Endothelial cell of umbilical vein (primary cell): ENCODE measurements around the gene MYPN. TPM values are rescaled to one million over a fixed set of nuclear protein-coding genes. Genes with fewer than 3 reads are reported as not detected.

Experiments
- BruUV-seq: library from RNA; stranded (reverse); fragments of 400-500 nt; replicated peaks from 2 replicates; lab custom pipeline; 2021; lab: Mats Ljungman, UMichigan
- CTCF ChIA-PET: fragments of 300-600, 350-600 bp; sonication (Branson Sonifier 250); formaldehyde crosslinking; loops from one replicate; lab custom pipeline; 2021; ENCODE audit warnings: antibody characterized with exemption, inconsistent platforms; lab: Charles Lee
- POLR2A ChIA-PET: fragments of 300-600, 350-600 bp; sonication (Branson Sonifier 250); formaldehyde crosslinking; loops from one replicate; lab custom pipeline; 2021; ENCODE audit warnings: antibody characterized with exemption, inconsistent platforms; lab: Charles Lee
- DNase-seq: peaks from one replicate; pipeline ENCODE4 v3.0.0-alpha.2; 2011; ENCODE audit warnings: low read depth, low spot score
- FAIRE-seq: peaks from 2 replicates; lab custom pipeline; 2011; peaks lifted over from hg19 to GRCh38; lab: Jason Lieb, UNC
- H2AFZ ChIP-seq: 2 replicates; pipeline ENCODE4 v1.6.0; 2012; ENCODE audit warnings: low read depth, low read length, control low read depth, inconsistent platforms
- H3K27ac ChIP-seq: 2 replicates; pipeline ENCODE4 v1.5.1; 2011; ENCODE audit warnings: low read depth, mild to moderate bottlenecking, control low read depth, low read length, moderate library complexity; ENCODE audit not compliant: insufficient read depth
- H3K27me3 ChIP-seq, 2 experiments: 2 replicates each; pipeline versions ENCODE4 v1.6.0 to v1.6.1; 2011; ENCODE audit warnings: low read length in 2 of 2, mixed read lengths in 1 of 2; ENCODE audit not compliant: control insufficient read depth in 2 of 2, insufficient read depth in 2 of 2
- H3K36me3 ChIP-seq, 2 experiments: 2 replicates in 1 of 2; 3 replicates in 1 of 2; pipeline ENCODE4 v1.5.1; 2011; ENCODE audit warnings: low read length in 2 of 2, mild to moderate bottlenecking in 1 of 2, moderate library complexity in 1 of 2; ENCODE audit not compliant: control insufficient read depth in 2 of 2, insufficient read depth in 2 of 2; ENCODE audit errors: extremely low read depth in 1 of 2
- H3K4me1 ChIP-seq: 3 replicates; pipeline ENCODE4 v1.5.1; 2011; ENCODE audit warnings: mild to moderate bottlenecking, low read length; ENCODE audit not compliant: control insufficient read depth, insufficient read depth; ENCODE audit errors: extremely low read depth
- H3K4me2 ChIP-seq: 2 replicates; pipeline ENCODE4 v1.6.1; 2011; ENCODE audit warnings: low read length, control low read depth, mixed read lengths; ENCODE audit not compliant: insufficient read depth
- H3K4me3 ChIP-seq, 3 experiments: fragments of 200-600 bp in 1 of 3; sonication (generic), shearing (Covaris generic) in 1 of 3; replicated peaks in 1 of 3; 2 replicates each; pipeline ENCODE4 v1.5.1; 2011 to 2016; ENCODE audit warnings: control low read depth in 3 of 3, low read length in 3 of 3, mild to moderate bottlenecking in 2 of 3, inconsistent platforms in 1 of 3, low read depth in 1 of 3, moderate library complexity in 1 of 3; ENCODE audit not compliant: insufficient read depth in 1 of 3
- H3K79me2 ChIP-seq: 2 replicates; pipeline ENCODE4 v1.6.0; 2012; ENCODE audit warnings: low read length, inconsistent platforms; ENCODE audit not compliant: control insufficient read depth, insufficient read depth
- H3K9ac ChIP-seq: replicated peaks from 2 replicates; pipeline ENCODE3; 2011; ENCODE audit warnings: low read length, control low read depth; ENCODE audit not compliant: insufficient read depth; ENCODE audit errors: extremely low read depth
- H3K9me1 ChIP-seq: replicated peaks from 3 replicates; pipeline ENCODE4 v1.6.0; 2011; ENCODE audit warnings: mild to moderate bottlenecking, low read length; ENCODE audit not compliant: control insufficient read depth, insufficient read depth; ENCODE audit errors: extremely low read depth
- H3K9me3 ChIP-seq: replicated peaks from 2 replicates; pipeline ENCODE4 v1.5.1; 2012; ENCODE audit warnings: low read length, inconsistent platforms; ENCODE audit not compliant: control insufficient read depth, insufficient read depth
- H4K20me1 ChIP-seq: replicated peaks from 2 replicates; pipeline ENCODE3; 2011; ENCODE audit warnings: mild to moderate bottlenecking, low read length; ENCODE audit not compliant: control insufficient read depth, insufficient read depth; ENCODE audit errors: extremely low read depth
- EZH2 ChIP-seq: IDR thresholded peaks from 2 replicates; pipeline ENCODE4 v1.6.1; 2012; ENCODE audit warnings: borderline replicate concordance, low read depth, mild to moderate bottlenecking, moderate library complexity, low read length, inconsistent platforms; ENCODE audit not compliant: severe bottlenecking
- FOS ChIP-seq: IDR thresholded peaks from 2 replicates; pipeline ENCODE4 v1.6.1; 2011; ENCODE audit warnings: mild to moderate bottlenecking, low read length, moderate library complexity, borderline replicate concordance; ENCODE audit not compliant: insufficient read depth
- GATA2 ChIP-seq: IDR thresholded peaks from 2 replicates; pipeline ENCODE4 v1.7.0; 2011; ENCODE audit warnings: low read depth, mild to moderate bottlenecking, moderate library complexity, mixed read lengths, low read length; ENCODE audit not compliant: insufficient read length, insufficient read depth
- JUN ChIP-seq: IDR thresholded peaks from 2 replicates; pipeline ENCODE4 v1.6.1; 2011; ENCODE audit warnings: borderline replicate concordance, low read depth; ENCODE audit not compliant: insufficient read length, insufficient read depth
- MYC ChIP-seq: IDR thresholded peaks from one replicate; pipeline ENCODE4 v1.6.1; 2011; ENCODE audit warnings: mild to moderate bottlenecking, low read depth, low read length
- POLR2A ChIP-seq: IDR thresholded peaks from 2 replicates; pipeline ENCODE4 v1.6.1; 2012; ENCODE audit warnings: low read depth, mild to moderate bottlenecking, control low read depth, low read length
- POLR2AphosphoS5 ChIP-seq: IDR thresholded peaks from 2 replicates; pipeline ENCODE4 v1.6.1; 2012; ENCODE audit warnings: low read depth, mild to moderate bottlenecking, control low read depth, low read length, moderate library complexity; ENCODE audit not compliant: insufficient read depth
- dilution Hi-C: fragments of 300-500 bp; cut with MboI; formaldehyde crosslinking; loops from one replicate; pipeline ENCODE4 v1.15.0; 2019; ENCODE audit warnings: low sequenced_read_pairs; ENCODE audit not compliant: extremely low pct_ligation_motif_present
- intact Hi-C: fragments of 100-400 bp; cut with micrococcal nuclease; formaldehyde crosslinking; loops from one replicate; pipeline ENCODE4 v1.10.0; 2022
- polyA plus RNA-seq, 4 experiments: library from polyadenylated mRNA; depleted of rRNA in 3 of 4; stranded (reverse) in 3 of 4; unstranded in 1 of 4; fragments of >200 nt; gene quantifications; 2 replicates each; pipeline versions ENCODE4 v1.2.1 to v1.2.3, GENCODE V29; 2011 to 2012; ENCODE audit warnings: missing spikeins in 1 of 4
- total RNA-seq: library from RNA; stranded (reverse); gene quantifications from 2 replicates; pipeline ENCODE4 v1.2.3, GENCODE V29; 2021
- TF ChIP-seq, protein P1 (sequence below), 2 donors: IDR thresholded peaks; 1 replicate in 1 of 2; 2 replicates in 1 of 2; pipeline ENCODE4 v1.5.1; 2011; ENCODE audit warnings: low read length in 2 of 2, mild to moderate bottlenecking in 2 of 2, moderate library complexity in 2 of 2, control low read depth in 1 of 2, inconsistent platforms in 1 of 2, low read depth in 1 of 2; ENCODE audit not compliant: insufficient read depth in 1 of 2; ENCODE audit errors: extremely low read depth in 1 of 2
- TF ChIP-seq, protein P2 (sequence below): IDR thresholded peaks from 2 replicates; pipeline ENCODE4 v1.6.1; 2011; ENCODE audit not compliant: insufficient read depth, insufficient read length

The MYPN gene
- total and polyA plus RNA-seq, 2 donors (not counting 3 experiments of a cell fraction or from before 2014, with no cell fraction given), result 0.01 TPM; not detected in 1

DNA sequence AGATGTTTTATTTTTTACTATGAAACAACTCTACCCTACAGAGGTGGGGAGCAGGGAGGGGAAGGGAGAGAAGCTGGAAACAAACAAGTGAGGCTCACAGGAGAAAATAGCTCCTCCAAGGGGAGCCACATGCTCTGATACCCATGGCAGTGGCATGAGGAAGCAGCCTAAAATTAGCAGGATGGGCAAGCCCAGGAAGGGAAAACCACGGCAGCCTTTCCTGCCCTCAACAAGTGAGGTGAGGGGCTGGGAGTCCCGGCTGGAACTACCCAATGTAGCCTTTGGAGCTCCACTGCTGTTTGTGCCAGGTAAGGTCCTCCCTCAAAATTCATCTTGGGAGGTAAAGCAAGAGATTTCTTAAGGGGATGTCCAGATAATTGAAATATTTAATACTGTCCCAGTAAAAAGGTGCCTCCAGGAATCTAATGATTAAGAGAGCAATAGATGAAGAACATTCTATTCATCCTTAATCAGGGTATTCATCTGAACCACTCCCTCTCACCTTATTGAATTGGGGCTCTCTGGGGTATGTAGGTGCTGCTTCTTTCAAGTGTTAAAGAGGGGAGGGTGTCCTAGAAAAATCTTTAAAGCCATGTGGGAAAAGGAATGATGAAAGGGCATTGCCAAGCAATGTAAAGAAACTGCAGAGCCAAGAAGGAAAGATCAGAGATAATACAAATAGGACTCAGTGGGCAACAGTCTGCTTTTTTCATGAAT is 21.4 kb upstream of the MYPN start:
- Histone ChIP-seq H3K4me3 (no peak overlapping the region), H3K36me3 (no peaks in the 10 kb centered on the region), H3K27me3 (no peaks in the 10 kb centered on the region), H2AFZ (peak overlapping the region; percentile 88), H3K9me1 (no peaks in the 10 kb centered on the region), H3K9me3 (no peaks in the 10 kb centered on the region), H3K27ac (no peak overlapping the region), H3K79me2 (no peaks in the 10 kb centered on the region), H3K4me2 (no peak overlapping the region), H3K4me1 (peaks cover 6% of the 10 kb centered on the region), H3K9ac (no peak overlapping the region), H4K20me1 (no peaks in the 10 kb centered on the region)
- ChIA-PET POLR2A (no interaction called here), CTCF (interaction anchor here (3.9 kb wide), 1 partner anchor 68 kb away, joined by 33 read pairs; no protein-coding TSS in a partner anchor)
- peak; percentile 42 for FAIRE-seq
- no peak for DNase-seq
- dilution Hi-C loops (no loop called here), intact Hi-C loops (no loop called here)
- no TSS peak for BruUV-seq
- TF ChIP-seq POLR2AphosphoS5 (no peak), GATA2 (no peak), FOS (no peak), EZH2 (no peak)

DNA sequence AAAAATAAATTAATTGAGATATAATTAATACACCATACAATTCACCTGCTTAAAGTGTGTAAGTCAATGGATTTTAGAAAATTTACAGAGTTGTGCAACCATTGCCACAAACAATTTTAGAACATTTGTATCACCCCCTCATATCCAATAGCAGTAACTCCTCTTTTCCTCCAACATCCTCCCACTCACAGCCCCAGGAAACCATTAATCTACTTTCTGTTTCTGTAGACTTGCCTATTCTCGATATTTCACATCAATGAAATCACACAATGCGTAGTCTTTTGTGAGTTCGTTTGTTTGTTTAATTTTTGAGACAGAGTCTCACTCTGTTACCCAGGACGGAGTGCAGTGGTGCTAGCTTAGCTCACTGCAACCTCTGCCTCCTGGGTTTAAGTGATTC is 20.5 kb upstream of the MYPN start:
- intact Hi-C loops, result no loop called here
- Histone ChIP-seq H3K4me2 (no peak overlapping the region), H3K4me1 (peaks cover 8% of the 10 kb centered on the region), H3K27ac (no peak overlapping the region), H3K9ac (no peak overlapping the region), H3K9me3 (no peaks in the 10 kb centered on the region), H3K27me3 (no peaks in the 10 kb centered on the region), H3K9me1 (no peaks in the 10 kb centered on the region), H2AFZ (peak overlapping the region; percentile 50), H3K79me2 (no peaks in the 10 kb centered on the region), H4K20me1 (no peaks in the 10 kb centered on the region), H3K36me3 (no peaks in the 10 kb centered on the region), H3K4me3 (no peak overlapping the region)
- TF ChIP-seq JUN (no peak), FOS (no peak), EZH2 (no peak), GATA2 (no peak), POLR2AphosphoS5 (no peak), POLR2A (no peak), MYC (no peak)
- TF ChIP-seq, protein P1, sequence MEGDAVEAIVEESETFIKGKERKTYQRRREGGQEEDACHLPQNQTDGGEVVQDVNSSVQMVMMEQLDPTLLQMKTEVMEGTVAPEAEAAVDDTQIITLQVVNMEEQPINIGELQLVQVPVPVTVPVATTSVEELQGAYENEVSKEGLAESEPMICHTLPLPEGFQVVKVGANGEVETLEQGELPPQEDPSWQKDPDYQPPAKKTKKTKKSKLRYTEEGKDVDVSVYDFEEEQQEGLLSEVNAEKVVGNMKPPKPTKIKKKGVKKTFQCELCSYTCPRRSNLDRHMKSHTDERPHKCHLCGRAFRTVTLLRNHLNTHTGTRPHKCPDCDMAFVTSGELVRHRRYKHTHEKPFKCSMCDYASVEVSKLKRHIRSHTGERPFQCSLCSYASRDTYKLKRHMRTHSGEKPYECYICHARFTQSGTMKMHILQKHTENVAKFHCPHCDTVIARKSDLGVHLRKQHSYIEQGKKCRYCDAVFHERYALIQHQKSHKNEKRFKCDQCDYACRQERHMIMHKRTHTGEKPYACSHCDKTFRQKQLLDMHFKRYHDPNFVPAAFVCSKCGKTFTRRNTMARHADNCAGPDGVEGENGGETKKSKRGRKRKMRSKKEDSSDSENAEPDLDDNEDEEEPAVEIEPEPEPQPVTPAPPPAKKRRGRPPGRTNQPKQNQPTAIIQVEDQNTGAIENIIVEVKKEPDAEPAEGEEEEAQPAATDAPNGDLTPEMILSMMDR (IDR thresholded peaks at IDR 0.05; ENCODE audit: extremely low read depth in 1 of 2, insufficient read depth in 1 of 2, low read depth in 1 of 2, low read length in 2 of 2), result no peak
- TF ChIP-seq, protein P2, sequence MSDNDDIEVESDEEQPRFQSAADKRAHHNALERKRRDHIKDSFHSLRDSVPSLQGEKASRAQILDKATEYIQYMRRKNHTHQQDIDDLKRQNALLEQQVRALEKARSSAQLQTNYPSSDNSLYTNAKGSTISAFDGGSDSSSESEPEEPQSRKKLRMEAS, result no peak
- dilution Hi-C loops, result no loop called here
- FAIRE-seq (no peak), DNase-seq (no peak)
- ChIA-PET POLR2A (no interaction called here), CTCF (interaction anchor here (3.9 kb wide), 1 partner anchor 67 kb away, joined by 33 read pairs; no protein-coding TSS in a partner anchor)
- no TSS peak for BruUV-seq
